GM18505 (cell line): ENCODE data around the gene GALNT10.
A peak's percentile ranks its signal among the peaks of the same experiment; 100 is the strongest.

Experiments
- ATAC-seq: cut with Tn5 transposase; IDR thresholded peaks from one replicate; pipeline ENCODE4 v1.9.1; 2021; ENCODE audit not compliant: unreplicated experiment
- POLR2A ChIP-seq: IDR thresholded peaks from 4 replicates; pipeline ENCODE4 v1.6.1; 2011; ENCODE audit warnings: borderline replicate concordance; ENCODE audit not compliant: insufficient read depth, insufficient read length; ENCODE audit errors: extremely low read depth

Gene GALNT10

DNA sequence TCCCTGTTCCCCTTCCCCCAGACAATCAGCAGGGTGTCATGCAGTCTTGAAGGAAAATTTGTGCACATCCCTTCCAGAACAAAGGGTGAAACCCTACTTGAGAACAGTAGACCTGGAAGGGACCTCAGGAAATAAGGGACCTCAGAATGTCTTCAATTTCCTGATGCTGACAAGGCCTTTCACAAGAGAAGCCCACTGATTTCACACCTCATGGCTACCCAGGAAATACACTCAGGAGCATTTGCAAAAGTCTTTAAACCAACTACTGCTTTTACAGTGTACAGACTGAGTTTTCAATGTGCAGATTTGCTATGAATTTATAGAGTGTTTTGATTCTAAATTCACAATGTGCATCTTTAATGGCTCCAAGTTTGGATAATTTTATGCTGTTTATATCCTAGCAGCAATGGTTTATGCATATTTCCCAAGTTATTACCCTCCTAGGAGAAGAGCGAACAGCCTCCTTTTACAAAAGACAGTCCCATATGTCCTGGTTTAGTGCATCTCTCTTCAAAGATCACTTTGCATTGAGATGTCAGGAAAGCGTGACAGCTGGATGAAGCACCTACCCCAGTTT, 74.8 kb downstream of the GALNT10 start:
- TF ChIP-seq POLR2A: no peak

DNA sequence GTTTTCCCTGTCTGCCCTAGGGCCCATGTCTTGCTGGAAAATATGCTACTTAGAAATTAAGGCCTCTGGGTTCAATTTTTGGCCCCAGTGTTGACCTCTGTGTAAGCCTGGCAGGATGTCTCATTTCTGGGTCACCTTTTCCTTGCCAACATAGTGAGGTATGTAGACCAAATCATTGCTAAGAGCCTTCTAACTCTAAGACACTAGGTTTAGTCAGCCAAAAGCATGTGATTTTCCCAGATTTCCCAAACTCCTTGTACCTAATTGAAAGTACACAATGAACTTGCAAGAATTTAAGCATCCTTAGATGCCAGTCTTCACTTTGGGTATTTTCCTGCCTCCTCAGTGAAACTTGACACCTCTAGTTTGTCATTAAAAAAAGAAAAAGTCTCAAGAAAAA, 77.0 kb downstream of the GALNT10 start:
- TF ChIP-seq POLR2A: no peak

More for the DNA sequence above, 74.8 kb downstream of the GALNT10 start:
- no peak for ATAC-seq

DNA sequence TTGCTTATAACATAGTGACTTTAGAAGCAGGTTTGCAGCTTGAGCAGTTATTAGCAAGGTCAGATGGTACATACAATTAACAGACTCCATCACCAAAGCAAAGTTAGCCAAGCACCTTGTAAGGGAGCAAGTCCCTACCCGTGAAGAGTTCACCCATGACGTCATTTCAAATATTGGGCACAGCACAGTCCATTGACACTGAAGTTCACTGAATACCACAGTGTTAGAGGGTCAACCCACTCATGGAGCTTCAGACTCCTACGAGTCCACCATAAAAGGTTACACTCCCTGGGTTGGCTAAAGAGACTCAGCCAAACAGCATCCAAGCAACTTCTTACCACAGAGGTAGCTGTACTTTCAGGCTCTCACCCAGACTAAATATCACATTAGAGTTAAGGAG, 77.5 kb downstream of the GALNT10 start:
- no peak for ATAC-seq
- no peak for TF ChIP-seq POLR2A

More for the DNA sequence above, 77.0 kb downstream of the GALNT10 start:
- ATAC-seq: no peak

DNA sequence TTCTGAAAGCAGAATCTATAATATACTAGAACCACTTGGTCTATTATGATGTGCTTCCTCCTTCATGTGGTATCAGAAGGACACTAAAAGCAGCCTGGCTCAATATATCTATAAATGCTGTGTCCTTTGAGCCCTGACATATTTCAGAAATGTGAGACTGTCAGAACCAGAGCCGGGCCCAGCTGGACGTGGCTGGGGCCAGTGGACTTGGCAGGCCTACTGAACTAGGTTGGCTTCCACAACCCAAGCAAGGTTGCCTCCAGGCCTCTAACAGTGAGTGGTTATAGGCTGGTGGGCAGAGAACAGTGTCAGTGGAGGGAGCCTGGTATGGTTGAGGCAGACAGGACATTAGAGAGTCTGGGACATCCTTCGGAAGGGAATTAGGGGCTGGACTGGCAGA, 78.9 kb downstream of the GALNT10 start:
- ATAC-seq: no peak
- TF ChIP-seq POLR2A: no peak

DNA sequence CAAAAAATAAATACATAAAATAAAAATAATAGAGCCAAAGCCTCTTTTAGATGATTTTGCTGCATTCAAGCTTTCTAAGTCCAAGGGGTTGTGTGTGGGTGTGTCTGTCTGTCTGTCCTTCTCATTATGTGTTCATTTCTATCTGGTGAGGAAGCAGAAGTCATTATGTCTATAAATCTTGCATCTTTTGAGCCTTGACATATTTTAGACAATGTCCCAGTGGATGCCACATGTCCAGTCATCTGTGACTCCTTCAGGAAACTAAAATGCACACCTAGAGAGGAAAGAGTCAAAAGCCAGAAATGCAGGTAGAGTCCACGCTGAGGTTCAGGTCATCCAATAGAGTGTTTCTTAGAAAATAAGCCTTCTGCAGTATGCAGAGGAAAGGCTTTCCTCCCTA, 80.9 kb downstream of the GALNT10 start:
- ATAC-seq: no peak

DNA sequence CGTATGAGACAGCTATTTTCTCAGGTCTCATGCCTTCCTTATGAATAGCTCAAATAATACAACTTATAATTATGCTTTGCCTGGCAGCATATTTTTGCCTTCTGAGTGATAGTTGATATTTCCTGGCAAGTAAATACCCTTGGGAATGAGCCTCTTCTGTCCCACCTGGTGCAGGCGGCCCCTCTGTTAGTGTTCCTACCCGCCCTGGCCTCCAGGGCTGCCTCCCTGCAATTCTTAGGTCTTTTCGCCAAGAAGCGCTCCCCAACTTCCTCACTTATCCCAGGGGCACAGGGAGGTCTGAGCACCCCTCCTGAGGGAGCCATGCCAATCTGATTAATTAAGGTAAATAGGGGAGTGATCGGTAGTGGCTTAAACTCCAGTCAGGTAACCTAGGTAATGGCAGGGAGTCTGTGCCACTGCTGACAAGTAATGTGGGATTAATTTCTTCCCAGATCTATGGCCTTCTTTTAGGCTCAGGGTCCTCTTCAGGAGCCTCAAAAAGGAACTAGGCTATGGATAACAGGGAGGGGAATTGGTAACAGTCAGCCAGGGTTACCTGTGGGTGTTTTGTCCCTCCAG, 81.5 kb downstream of the GALNT10 start:
- TF ChIP-seq POLR2A: no peak
- ATAC-seq: no peak

More for the DNA sequence above, 80.9 kb downstream of the GALNT10 start:
- TF ChIP-seq POLR2A: no peak

DNA sequence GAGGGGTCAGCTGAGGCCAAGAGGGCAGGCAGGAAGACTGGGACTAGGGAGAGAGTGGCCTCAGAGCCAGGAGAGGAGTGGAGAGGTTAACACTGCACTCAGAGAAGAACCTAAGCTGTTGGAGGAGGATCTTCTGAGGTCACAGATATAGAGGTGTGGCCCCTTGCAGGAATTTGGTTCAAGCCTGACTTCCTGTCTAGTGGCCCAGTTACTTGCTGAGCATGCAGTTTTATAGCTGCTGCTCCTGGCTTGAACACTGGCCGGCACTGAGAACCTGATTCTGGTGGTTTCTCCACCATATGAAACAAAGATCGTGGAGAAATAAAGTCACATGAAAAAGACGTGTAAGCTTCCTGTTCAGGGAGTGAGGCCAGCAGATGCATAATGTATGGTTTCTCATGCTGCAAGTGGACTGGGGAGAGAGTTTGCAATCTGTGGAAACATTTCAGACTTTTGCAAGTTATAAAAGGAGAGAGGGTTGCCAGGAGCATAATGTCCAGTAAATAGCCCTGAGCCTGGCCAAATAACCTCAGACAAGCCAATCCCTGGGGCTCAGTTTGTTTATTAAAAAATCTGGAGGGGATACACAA, 82.6 kb downstream of the GALNT10 start:
- peak; percentile 45 for ATAC-seq
- no peak for TF ChIP-seq POLR2A

DNA sequence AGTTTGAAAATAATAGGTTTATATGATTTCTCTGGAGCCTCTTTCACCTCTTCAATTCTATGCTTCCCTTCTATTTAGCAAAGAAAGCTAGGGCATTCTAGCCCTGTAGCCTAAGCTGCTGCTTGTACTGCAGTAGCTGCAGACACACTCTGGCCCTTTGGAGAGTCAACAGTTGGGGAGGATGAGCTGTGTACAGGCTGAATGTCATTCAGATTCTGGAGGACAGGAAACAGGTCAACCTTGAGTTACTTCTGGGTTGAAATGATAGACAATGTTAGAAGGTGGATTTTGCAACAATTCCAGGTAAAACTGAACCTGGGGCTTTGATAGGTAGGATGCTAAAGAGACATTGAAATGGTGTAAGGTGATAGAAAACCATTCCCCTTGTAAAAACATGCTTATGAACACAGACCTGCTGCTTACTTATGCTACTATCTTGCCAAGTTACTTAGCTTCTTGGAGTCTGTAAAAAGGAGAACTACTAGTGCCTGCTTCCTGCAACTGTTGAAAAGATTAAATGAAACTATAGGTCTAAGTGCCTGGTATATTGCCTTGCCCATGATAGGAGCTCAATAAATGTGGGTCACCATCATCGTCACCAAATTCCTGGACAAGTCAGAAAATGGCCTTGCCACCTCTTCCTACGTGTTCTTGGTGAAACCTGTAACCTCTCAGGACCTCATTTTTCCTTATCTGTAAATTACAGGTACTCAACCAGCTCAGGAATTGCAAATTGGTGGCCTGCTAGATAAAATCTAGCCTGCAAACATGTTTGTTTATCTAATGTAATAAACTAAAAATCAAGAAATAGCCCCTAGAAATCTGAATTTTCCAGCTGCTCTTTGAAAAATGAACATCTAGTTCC, 83.7 kb downstream of the GALNT10 start:
- TF ChIP-seq POLR2A: no peak

DNA sequence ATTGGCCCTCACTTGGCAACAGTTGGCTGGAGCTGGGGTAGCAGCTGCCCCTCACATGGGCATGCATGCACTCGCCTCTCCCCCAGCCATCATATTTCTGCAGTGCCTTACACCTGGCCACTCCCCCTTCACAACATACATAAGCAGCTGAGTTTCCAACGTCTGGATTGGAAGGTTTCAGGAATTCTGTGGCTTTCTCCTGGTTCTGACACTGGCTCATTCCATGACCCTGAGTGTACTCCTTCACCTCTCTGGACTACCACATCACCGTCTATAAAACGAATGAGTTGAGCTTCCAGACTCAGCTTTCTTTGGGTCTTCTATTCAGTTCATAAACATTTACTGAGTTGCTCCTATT, 84.3 kb downstream of the GALNT10 start:
- no peak for TF ChIP-seq POLR2A
- ATAC-seq: no peak

More for the DNA sequence above, 83.7 kb downstream of the GALNT10 start:
- no peak for ATAC-seq

DNA sequence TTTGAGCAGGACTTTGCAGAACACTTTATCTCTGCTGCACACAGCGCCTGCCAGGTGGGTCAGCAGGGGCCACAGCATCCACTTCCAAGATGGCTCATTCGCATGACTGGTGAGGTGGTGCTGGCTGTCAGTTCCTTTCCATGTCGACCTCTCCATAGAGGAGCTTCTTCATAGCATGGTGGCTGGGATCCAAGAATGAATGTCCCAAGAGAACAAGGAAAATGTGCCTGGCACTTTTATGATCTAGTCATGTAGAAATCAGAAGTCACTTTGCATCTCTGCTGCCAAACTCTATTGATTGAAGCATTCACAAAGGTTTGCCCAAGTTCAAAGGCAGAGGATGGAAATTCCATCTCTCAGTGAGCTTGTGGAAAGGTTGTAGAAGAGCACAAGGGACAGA, 85.0 kb downstream of the GALNT10 start:
- no peak for TF ChIP-seq POLR2A
- ATAC-seq: no peak

DNA sequence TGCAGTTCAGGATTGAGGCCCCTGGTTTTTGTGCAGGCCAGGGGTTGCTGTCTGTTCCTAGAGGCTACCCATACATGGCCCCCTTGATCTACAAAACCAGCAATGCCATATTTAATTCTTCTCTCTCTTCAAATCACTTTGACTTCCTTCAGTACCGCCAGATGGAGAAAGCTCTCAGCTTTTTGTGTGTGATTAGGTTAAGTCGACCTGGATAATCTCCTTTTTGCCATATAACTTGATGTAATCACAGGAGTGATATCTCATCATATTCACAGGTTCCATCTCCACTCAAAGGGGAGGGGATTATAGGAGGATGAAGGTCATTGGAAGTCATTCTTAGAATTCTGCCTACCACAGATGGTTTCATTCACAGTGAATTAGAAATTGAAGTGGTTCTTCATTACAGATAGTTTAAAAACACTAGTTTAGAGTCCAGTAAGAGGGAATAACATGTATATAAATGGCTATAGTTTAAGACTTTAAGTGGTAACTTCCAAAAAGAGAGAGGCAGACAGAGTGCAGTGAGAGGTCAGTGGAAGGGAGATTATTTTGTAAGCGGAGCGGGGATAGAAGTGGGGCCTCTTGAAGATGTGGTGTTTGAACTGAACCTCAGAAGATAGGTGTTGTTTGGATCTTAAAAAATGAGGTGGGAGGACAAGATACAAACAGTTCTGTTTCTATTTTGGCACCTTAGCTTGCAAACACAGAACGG, 85.9 kb downstream of the GALNT10 start:
- no peak for ATAC-seq
- TF ChIP-seq POLR2A: no peak

DNA sequence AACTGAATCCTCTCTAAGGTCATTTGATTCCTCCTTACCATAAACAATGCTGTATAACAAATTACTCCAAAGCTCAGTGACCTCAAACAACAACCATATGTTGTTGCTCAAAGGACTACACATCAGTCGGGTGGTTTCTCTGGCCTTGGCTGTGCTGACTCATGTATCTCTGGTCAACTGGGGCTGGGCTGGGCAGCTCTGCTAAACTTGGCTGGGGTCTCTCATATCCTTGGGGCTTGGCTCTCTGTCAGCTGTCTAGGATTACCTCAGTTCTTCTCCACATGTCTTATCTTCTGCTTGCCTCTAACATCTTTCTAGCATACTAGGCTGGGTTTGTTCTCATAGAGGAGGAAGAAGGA, 86.4 kb downstream of the GALNT10 start:
- ATAC-seq: no peak
- no peak for TF ChIP-seq POLR2A

DNA sequence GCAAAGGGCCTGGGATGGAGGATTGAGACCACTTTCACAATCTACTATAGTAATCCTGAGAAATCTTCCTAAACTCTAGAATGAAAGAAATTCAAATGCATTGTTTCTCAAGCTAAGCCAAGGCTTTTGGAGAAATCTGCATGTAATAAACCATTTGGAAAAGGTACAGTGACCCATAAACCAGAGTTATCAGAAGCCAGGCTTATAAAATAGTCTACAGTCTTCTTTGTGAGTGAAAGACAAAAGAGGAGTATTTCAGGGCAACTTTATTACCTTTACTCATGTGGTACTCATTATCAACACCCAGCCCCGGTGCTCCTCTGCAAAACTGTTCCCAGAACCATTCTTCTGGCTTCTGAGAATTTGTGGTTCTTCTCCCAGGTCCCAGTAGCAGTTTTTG, 87.0 kb downstream of the GALNT10 start:
- no peak for ATAC-seq
- no peak for TF ChIP-seq POLR2A
